ENCODE results near the gene RPL39.
"Not testable (repeated sequence)": the region's sequence is repeated elsewhere in the genome, so short reads cannot be mapped to it uniquely, and the experiment has no call there.

RPL39 gene

DNA sequence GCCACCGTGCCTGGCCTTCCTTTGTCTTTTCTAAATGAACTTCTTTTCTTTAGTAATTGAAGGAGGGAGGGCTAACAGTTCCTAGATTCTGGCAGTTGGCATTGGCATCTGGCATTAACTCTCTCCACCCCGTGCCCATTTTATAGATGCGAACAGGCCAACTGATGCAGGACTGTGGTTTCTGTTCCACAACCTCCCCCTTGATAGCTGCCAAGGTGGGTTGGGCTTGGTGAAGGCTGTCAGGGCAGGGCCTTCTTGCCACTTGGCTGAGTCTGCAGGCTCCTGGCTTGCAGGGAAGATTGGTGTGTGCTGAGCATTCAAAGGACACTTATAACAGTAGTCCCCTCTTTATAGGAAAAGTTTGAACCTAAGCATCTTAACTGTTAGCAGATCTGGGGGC lies 28.7 kb downstream of the RPL39 start:
- DNase-seq = no peak

DNA sequence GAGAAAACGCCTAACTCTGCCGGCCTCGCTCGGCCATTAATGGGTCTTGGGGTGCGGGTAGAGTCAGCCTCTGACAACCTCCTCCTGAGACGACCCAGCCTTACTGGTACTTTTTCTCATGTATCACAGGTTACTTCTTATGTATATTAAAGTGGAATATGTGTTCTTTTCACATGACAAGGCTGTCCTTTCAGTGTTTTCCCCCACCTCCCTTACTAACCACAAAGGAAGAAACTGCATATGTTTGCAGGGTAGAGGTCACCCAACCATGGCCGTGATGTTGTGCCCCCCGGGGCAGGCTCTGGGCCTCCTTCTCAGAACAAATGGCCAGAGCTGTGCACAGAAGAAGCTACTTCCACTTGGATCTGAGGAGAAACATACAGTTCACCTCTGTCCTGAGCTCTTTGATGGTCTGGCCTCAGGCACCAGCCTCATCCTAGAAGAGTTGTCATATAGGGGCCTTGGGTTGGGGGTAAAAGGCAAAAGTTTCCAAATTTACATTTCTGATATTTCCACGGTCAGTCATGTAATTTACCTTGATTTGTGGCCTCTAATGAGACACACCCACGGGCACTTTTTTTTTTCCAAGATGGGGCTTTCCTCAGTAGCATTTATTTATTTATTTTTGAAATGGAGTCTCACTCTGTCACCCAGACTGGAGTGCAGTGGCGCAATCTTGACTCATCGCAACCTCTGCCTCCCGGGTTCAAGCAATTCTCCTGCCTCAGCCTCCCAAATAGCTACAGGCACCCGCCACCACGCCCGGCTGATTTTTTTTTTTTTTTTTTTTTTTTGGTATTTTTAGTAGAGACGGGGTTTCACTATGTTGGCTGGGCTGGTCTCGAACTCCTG lies 31.2 kb downstream of the RPL39 start:
- DNase-seq = no peak

DNA sequence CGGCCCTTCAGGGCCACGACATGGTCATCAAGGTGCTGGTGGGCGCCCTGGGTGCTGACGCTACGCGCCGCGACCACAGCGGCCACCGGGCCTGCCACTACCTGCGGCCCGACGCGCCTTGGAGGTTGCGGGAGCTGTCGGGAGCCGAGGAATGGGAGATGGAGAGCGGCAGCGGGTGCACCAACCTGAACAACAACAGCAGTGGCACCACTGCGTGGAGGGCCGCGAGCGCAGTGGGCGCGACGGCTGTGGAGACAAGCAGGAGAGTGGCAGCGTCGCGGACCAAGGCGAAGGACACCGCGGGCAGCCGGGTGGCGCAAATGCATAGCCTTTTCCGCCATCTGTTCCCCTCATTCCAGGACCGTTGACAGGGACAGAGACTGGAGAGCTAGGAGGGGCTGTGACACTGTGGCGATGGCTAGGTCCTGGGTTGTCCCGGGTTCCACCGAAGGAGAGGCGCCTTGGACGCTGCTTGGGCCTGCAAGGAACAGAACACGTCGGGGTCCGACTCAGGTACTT lies 32.1 kb downstream of the RPL39 start:
- DNase-seq = no peak

DNA sequence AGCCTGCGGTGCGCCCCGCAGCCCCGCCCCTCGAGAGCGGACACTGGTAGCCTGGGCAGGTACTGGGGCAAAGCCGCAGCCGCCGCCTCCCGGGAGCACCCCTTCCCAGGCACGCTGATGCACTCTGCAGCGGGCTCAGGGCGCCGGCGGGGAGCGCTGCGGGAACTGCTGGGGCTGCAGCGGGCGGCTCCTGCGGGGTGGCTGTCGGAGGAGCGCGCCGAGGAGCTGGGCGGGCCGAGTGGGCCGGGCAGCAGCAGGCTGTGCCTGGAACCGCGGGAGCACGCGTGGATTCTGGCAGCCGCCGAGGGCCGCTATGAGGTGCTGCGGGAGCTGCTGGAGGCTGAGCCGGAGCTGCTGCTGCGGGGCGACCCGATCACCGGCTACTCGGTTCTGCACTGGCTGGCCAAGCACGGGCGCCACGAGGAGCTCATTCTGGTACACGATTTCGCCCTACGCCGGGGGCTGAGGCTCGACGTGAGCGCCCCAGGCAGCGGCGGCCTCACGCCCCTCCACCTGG lies 32.6 kb downstream of the RPL39 start:
- DNase-seq = peak; percentile 46

DNA sequence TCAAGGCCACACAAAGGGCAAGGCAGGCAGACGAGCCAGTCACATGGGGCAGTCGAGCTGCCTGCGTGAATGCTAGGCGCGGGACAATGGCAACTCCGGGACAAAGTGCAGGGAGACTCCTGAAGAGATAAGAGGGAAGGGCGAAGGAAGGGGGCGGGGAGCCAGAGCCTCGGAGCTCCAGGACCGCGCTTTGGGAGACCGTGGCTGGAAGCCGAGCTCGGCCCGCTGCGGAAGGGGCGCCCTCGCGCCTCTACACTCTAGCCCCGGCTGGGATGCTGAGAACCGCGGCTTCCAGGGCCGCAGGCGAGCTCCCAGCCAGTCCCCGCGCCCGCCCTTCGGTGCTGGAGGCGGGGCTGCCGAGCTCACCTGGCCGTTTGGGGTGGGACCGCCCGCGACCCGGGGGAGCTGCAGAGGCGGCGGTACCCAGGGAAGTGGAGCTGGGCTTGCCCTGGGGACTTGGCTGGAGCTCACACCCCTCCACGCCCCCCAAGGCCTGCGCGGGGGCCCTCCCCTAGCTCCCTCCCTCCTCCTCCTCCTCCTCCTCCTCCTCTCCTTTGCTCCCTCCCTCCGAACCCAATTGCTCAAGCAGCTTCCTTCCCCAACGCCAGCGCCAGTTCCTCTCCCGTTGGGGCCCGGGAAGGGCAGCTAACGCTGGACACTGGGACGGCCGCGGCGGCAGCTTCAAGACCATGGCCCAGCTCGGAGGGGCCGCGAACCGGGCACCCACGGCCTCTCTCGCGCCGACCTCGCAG lies 33.3 kb downstream of the RPL39 start, which contains the start of gene SOWAHD:
SOWAHD (plus strand) TSS at position 610 of the 752 bp plus-strand sequence; CDS start at position 690, 80 bp downstream.
- peak; percentile 20 for DNase-seq

DNA sequence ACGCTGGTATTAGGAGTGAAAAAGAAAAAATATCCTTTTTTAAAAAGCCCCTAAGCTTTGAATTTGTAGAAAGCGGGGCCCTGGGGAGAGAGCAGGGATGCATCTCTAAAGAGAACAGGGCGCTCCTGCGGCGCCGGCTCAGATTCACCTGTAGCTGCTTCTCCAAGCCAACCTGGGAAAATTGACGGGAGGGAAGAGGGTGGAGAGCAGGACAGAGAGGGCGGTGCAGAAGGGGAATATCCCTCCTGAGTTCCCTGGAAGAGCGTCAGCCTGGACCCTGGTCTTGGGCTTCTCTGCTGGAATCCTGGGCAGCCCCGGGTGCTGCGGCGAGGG lies 33.8 kb downstream of the RPL39 start:
- no peak for DNase-seq

DNA sequence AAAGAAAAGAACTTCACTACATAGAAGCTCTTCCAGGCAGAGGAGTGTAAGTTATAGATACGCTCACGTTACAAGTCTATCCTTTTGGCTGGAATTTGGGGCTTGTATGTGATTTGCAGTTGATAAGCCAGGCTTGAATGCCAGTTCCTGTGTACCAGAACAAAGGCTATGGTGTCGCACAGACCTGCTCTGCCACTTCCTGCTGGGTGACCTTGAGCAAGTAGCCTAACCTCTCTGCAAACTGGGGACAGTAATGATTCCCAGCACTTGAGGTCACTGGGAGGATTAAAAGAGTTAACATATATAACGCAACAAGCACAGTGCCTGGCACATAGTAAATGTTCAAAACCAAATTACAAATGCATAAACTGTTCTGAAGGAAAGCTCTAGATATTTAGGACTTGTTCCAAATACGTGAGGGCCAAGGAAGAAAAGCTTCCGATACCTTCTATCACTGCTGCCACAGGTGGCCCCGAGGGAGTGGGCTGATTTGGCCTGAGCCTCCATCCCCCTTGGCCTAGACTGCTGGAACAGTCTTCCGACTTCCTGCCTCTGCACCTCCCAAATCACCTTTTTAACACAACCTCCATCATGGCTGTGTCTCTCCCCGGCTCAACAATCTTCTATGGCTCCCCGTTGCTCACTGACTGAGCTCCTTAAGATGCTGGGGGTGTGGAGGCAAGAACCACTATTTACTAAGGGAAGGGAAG lies 34.3 kb downstream of the RPL39 start:
- no peak for DNase-seq

DNA sequence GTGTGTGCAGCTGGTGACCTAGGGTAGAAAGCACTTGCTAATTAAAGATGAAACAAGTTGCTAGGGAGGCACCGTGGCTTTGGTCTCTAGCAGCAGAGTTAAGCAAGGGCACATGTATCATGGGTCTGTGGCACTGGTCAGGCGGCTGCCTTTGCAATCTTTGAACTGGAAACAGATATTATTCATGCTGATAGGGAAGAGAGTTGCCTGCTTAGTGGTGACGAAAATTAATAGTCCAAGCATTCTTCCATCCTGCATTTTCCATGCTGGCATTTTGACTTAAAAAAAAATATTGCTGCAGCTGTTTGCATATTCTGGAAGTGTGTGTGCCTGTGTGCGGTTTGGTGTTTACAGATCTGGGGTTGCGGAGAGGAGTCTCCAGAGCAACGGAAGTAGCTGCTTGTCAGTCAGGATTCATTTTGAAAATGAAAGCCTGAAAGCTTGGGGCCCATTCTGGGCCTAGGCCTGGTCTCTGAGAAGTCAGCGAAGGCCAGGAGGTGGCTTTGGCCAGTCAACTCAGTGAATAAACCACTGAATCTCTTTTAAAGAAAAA lies 35.4 kb downstream of the RPL39 start:
- DNase-seq = peak; percentile 64

DNA sequence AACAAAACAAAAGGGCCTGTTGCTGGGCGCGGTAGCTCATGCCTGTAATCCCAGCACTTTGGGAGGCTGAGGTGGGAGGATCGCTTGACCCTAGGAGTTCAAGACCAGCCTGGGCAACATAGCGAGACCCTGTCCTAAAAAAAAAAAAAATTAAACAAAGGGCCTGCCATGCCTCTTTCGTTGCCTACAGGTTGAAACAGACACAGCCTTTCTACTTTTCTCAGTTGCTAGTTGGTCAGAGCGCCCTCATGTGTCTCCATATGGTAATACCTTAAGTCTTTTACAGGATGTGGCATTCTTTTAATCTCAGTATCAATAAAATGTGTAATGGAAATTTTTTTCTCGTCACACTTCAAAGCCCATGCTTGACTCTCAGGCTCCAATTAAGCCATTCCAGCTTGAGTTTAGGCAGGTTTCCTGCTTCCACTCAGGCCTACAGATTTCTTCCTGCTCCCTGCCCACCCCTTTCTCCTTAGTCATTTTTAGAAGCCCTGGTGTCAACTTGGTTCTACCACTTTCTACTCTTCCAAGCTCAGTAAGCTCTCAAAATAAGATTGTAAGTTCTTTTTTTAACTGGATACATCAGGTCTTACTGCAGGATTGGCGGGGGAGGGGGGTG lies 37.7 kb downstream of the RPL39 start:
- DNase-seq = peak; percentile 59

DNA sequence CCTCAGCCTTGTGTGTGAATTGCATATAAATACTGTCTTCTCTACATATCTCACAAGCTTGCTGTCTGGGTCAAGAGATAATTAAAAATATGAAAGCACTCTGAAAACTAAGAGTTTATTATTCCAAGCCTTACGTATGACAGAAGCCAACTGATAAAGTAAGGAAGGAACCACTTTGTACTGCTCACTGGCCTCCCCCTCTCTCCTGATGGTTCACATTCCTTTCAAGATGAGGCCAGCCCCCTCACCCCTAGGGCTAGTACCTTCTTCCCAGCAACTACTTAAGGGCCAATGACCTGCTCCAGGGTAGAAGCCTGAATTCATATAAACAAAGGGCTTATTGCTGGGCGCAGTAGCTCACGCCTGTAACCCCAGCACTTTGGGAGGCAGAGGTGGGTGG lies 38.4 kb downstream of the RPL39 start:
- DNase-seq = no peak

DNA sequence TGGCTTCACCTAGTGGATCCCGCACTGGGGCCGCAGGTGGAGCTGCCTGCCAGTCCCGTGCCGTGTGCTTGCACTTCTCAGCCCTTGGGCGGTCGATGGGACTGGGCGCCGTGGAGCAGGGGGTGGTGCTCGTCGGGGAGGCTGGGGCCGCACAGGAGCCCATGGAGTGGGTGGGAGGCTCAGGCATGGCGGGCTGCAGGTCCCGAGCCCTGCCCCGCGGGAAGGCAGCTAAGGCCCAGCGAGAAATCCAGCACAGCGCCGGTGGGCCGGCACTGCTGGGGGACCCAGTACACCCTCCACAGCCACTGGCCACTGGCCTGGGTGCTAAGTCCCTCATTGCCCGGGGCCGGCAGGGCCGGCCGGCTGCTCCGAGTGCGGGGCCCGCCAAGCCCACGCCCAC lies 40.7 kb downstream of the RPL39 start:
- not testable (repeated sequence) for DNase-seq

DNA sequence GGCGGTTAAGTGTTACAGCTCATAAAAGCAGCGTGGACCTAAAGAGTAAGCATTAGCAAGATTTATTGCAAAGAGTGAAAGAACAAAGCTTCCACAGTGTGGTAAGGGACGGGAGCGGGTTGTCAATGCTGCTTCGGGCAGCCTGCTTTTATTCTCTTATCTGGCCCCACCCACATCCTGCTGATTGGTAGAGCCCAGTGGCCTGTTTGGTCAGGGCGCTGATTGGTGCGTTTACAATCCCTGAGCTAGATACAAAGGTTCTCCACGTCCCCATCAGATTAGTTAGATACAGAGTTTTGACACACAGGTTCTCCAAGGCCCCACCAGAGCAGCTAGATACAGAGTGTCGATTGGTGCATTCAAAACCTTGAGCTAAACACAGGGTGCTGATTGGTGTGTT lies 41.3 kb downstream of the RPL39 start:
- DNase-seq = not testable (repeated sequence)

DNA sequence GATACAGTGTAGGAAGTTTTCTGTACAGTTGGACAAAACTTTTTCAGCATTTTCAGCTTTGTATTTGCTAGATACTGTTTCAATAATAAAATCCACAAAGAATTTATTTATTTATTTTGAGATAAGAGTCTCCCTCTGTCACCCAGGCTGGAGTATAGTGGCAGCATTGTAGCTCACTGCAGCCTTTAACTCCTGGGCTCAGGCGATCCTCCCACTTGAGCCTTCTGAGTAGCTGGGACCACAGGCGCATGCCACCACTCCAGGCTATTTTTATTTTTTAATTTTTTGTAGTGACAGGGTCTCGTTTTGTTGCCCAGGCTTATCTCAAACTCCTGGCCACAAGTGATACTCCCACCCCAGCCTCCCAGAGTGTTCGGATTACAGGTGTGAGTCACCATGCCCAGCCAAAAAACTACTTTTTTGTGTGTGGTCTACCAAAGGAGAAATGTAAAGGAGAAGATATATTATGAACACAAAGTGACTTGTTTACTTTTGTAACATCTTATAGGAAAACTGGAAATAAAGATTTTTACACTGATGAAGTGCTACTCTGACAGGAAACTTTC lies 46.1 kb downstream of the RPL39 start:
- no peak for DNase-seq

DNA sequence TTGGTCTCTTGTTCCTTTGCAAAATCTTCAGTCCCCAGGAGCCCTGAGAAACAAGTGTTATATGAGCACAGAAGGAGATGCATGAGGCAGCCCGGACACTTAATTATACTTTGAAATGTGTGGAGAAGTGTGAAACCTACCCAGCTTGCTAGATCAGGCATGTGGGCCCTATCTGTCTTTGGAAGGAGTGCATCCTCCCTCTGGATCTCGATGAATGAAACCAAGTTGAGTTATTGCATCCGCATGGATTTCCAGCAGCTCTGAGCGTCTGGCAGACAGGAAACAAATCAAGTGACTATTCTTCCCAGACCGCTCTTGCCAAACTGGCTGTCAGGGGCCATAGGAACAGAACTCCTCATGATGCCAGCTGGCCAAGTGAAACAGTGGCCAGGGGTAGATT lies 52.7 kb downstream of the RPL39 start:
- DNase-seq = no peak
